DMS114 treated with DMSO at 0.1 percent for 48 hours (cell line): ENCODE results near the gene FAM43A.
A peak's percentile ranks its signal among the peaks of the same experiment; 100 is the strongest.

Experiments
- DNase-seq: peaks from one replicate; lab custom pipeline; 2025; ENCODE audit not compliant: unreplicated experiment; lab: John Stamatoyannopoulos, UW

The FAM43A gene

DNA sequence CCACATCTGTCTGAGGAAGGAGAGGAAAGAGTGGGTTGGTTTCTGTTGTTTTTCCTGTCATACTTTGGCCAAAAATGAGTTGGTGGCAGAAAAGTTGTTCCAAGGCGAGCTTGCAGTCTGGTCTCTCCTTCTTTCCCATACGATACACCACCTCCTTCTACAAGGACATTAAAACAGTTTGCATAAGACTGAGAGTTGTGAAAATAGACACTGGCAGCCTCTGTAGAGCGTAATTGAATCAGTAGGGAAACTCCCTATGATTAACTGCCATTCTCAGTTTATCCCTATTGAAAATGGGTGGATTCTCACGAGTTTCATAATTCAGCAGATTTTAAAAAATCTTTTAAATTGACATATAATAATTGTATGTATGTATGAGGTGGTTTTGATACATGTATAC is 10.0 kb upstream of the FAM43A start:
- no peak for DNase-seq

DNA sequence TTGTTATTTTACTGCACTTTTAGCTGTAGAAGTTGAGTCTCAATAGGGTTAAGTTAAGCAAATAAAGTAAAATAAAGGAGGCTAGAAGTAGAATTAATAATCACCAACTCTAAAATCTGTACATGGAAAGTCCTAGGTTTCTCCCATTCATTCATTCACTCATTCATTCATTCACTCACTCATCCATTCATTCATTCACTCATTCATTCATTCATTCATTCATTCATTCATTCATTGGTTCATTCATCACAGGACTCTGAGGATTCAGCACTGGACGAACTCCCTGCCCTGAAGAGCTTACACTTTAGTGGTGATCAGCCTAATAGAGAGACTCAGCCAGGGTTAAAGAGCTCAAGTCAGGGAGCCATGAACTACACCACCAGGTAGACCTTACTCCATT is 9.2 kb upstream of the FAM43A start:
- DNase-seq = no peak

DNA sequence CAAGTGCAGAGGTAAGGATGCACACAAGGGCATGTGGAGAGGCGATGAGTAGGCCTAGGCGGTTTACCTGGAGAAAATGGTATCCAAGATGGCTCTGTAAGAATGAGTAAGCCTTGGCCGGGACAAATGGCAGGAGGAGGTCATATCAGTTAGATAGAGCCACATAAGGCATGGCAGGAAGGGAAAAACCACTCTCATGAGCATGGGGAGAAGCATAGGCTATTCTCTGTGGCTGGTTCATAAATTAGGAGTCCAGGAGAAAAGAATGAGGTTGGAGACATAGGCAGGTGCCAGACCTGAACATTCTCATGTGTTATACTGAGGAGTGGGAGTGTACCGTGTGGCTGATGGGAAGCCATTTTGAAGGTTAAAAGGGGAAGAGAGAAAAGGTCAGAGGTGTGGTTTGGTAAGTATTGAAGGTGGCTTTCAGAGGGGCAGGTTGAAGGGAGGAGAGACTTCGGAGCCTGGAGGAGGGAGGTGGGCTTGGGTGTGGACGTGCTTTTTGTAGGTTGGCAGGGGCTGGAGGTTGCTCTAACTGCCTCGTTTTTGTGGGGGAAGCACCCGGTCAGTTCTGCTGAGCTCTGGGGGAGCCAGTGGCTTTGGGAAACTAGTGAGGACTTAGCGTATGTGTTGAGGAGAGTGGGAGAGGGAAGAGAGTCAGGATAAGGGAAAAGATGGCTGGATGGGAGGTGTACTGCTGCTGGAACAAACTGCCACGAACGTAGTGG is 4.6 kb upstream of the FAM43A start:
- DNase-seq = no peak

DNA sequence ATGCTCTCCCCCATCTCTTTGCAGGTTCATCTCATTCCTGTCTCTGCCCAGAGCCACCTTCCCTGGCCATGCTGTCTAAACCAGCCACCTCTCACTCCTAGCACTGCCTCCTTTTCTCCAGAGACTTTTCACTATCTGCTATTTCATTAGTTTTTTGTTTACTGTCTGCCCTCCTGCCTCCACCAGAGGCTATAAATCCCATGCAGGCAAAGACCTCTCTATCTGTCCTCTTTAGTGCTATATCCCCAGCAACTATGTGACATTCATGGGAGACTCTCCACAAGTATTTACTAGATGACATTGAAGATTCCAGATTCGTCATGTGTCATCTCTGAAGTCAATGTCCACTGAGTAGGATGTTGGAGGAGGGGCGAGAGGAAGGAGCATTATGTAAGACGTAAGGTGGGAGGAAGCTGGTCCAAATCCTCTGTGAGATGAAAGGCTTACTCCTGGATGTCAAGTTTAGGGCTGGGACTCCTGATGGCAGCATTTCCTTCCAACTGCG is 3.4 kb upstream of the FAM43A start:
- DNase-seq = no peak

DNA sequence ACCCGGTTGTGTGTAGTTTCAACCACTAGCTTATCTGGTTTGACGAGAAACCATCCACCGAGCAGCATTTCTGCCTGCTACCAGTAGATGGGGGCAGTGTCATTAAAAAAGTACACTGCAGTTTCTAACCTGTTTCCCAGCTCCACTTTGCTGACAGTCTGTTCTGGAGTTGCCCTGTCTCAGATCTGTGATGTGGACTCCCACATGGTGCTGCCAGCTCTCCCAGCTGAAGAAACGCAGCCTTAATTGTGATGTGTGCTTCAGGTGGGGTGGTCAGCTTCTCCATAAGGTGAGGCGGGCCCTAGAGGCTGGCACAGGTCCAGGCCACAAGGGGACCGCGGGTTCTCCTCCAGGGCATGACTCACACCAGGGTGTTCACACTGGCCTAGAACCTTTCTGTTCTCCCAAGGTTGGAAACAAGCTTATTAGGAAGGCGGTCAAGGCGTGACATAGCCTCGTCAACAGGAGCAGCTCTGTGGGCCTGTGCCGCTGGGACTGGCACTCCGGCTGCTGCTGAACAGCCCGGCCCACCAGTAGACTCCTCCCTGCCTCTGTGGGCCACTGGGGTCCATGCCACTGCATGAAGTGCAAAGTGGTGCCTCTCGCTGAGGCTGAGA is 2.9 kb upstream of the FAM43A start:
- peak; percentile 71 for DNase-seq

DNA sequence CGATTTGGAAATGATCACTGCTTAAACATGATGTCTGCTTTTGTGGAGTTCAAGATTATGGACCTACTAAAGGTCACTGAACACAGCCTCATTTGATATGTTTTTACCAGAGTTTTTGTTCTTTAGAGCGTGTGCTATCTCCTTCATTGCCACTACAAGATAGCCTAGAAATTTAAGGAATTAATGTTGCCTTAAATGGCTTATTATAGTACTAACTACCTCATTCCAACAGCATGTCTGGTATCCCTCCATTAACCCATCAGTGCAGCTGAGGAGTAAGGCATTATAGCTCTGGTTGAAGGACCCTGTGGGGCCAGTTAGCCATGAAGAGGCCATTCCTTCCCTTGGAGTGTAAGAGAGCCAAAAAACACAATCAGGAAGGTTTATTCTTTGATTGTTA is 2.3 kb upstream of the FAM43A start:
- no peak for DNase-seq

DNA sequence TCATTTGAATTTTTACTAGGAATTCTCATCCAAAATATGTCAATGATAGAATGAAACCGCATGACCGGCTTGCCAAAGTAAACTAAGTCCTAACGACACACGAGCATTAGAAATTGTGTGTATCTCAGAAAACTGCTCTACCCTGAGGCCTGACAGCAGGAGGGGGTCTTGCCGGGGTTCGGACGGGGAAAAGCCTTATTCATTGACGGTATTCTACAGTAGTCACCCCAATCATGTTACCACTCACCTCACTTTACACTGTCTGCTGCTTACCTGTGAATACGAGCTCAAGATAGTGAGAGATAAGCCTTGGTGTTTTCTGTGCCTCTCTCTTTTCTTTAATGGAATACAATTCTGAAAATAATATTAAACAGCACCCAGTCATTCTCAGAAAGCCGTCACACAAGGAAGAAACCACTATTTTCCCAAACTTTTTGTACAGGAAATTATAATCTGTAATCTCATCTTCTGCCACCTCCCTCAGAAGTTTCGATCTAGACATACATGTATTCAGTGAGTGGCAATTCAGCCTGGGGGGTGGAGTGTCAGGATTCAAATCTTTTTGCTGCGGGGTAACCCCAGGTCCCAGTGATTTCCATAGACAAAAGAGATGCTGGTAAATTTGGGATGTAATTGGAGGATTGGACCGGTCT is 492 bp upstream of the FAM43A start:
- DNase-seq = no peak

DNA sequence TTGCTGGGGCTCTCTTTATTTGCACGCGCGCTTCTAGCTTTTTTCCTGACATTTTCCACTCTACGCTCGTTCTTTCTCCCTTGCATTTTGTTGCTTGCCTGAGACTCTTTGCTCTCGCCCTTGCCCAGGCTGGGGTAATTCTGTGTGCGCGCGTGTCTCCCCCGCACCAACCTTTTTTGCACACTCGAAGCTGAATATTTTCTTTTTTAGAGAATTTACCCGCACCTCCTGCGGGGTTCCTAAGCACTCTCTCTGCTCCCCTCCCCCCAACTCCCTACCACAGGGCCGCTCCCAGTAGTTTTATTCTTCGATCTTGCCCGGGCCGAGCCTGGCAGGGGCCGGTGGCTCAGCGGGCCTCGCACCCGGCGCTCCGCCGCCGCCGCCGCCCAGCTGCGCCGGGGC is 732 bp downstream of the FAM43A start:
- peak; percentile 9 for DNase-seq

DNA sequence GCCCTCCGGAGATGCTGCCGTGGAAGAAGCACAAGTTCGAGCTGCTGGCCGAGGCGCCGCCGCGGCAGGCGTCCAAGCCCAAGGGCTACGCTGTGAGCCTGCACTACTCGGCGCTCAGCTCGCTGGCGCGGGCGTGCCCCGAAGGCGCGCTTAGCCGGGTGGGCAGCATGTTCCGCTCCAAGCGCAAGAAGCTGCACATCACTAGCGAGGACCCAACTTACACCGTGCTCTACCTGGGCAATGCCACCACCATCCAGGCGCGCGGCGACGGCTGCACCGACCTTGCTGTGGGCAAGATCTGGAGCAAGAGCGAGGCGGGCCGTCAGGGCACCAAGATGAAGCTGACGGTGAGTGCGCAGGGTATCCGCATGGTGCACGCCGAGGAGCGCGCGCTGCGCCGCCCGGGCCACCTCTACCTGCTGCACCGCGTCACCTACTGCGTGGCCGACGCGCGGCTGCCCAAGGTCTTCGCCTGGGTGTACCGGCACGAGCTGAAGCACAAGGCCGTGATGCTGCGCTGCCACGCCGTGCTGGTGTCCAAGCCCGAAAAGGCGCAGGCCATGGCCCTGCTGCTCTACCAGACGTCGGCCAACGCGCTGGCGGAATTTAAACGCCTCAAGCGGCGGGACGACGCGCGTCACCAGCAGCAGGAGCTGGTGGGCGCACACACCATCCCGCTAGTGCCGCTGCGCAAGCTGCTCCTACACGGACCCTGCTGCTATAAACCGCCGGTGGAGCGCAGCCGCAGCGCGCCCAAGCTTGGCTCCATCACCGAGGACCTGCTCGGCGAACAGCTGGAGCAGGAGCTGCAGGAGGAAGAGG is 1.3 kb downstream of the FAM43A start:
- DNase-seq = peak; percentile 32

DNA sequence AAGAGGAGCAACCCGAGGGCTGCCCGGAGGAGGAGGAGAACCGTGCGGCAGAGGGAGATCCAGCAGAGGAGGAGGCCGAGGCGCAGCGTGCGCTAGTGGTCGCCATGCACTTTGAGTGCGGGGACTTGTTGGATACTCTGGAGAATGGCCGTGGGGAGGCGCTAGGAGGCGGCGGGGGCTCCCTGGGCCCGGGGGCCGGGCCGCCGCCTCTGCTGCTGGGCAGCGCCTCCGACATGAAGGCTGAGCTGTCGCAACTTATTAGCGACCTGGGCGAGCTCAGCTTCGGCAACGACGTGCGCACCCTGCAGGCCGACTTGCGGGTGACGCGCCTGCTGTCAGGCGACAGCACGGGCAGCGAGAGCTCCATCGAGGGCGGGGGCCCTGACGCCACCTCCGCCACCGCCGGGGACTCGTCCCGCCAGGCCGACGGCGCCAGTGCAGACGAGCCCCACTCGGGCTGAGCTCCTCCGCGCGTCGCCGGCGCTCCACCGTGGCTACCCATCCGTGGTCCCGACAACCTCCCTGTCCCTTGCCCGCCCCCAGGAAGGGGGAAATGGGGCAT is 2.0 kb downstream of the FAM43A start:
- peak; percentile 57 for DNase-seq

DNA sequence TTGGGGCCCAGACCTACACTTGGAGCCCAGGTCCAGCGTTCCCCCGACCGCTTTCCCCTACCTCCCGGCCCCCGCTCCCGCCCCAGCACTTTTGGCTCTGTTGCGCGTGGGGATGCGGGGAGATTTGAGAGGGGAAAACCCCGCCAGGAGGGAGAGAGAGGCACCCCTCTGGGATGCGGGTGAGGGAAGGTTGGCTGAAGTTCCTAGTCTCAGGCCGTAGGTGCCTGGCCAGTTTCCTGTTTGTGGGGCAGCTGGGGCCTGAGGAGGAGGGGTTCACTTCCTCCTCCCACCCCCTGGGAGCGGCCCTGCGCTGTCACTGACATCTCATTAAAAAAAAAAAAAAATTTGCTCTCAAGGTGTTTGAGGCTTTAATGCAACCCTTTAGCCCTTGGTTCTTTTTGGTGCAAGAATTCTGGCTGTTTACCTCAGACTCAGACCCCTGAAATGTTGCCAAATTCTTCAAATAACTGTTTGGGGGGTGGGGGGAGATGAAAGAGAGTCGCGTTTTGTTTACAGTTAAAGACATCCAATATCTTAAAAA is 2.6 kb downstream of the FAM43A start:
- DNase-seq = peak; percentile 3

DNA sequence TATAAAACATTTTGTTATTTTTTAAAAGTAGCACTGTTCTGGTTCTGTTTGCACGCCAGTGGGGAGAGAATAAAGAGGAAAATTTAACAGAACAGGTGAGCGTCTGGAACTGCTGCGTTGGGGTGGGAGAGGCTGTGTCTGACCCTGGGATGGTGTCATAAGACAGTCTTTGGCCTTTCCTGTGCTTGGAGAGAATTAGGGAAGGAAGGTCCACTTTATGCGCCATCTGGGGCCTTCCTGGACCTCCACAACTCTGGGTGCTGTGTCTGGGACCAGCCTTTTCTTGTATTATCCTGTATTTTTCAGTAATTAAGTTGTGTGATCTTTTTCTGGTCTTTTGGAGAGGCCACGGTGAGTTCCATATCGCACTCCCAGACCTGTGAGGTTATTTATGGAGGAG is 3.3 kb downstream of the FAM43A start:
- no peak for DNase-seq

DNA sequence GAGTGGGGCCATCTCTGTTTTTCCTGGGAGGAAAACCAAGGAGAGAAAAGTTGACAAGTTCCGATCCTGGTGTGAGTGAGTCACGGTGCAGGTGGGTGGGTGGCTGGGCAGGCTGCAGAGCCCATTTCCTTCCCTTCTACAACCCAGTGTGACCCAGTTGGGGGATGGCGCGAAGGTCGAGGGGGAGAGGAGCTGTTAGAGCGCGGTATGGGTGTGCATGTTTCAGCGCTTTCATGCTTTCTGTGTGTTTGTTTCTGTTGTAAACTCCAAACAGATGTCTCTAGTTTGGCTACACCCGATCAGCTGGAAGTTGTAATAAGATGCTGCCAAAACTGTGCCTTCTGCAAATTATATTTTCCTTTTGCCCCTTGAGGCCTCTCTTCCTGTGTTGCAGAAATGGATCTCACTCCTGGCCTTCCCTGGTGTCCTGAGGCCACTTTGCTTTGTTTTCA is 3.8 kb downstream of the FAM43A start:
- DNase-seq = no peak

DNA sequence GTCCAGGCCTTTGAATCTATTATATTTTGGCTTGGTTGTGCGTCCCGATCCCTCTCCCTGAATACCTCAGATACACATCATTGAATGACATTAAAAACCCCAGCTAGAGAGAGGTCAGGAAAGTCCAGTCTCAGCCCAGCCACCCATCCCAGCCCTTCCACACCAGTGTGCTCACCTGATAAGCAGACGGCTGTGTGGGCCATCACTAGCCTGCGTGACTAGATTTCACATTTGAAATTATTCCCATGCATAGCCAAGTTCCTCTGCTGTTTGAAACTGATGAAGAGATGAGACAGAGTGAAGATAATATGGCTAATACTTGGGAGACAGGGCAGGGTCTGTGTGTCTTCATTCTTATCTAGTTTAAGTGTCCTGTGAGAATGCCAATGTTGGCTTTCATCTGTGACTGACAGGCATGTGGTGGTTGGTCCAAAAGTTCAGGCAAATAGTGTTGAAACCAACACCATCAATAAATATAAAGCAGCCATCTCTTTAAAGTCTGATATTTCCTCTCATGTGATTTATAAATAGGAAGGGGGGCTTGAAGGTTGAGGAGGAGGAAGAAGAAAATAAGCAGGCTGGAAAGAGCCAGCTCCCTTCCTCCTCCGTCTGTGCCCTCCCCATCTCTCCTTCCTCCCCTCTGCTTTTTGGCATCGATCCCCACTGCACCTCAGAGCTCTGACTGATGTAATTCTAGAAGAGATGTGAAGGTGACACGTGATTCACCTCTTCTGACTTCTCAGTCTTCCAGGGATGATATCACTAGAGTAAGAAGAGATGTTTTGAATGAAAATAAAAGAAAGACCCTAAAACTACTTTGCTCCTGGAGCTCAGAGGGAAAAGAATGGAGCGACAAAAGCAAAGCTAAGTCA is 5.1 kb downstream of the FAM43A start:
- no peak for DNase-seq

DNA sequence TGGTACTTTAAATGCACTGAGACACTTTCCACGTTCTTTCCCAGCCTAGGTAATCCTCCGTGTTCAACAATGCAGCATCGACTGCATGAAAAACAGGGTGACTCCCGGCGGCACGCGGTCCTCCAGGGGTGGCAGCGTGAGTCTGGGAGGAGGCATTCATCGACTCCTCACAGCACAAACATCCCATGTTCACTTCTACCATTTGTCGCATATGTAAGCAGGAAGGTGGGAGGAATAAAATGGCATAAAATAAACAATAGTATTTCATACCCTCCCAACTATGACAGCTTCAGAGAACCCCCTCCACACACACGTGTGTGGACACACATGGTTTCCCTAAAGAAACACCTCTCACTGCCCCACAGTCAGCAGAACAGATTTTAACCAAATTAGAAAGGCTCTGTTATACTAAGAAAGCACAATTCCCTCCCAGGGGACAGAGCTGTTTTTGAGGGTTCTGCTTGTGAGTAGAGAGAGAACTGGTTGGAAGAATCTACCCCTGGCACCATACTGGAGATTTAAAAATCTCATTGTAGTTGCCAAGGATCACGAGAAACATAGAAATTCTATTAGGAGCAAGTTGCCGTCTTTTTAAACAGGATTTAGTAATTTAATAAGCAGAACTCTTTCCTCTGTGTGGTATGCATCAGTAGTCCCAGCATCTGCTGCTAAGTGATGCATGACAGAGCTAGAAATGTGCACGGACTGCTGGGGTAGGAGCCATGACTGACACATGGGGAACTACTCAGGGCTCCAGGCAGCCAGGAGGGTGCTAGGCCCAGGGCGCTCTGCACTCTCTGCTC is 6.0 kb downstream of the FAM43A start:
- no peak for DNase-seq

DNA sequence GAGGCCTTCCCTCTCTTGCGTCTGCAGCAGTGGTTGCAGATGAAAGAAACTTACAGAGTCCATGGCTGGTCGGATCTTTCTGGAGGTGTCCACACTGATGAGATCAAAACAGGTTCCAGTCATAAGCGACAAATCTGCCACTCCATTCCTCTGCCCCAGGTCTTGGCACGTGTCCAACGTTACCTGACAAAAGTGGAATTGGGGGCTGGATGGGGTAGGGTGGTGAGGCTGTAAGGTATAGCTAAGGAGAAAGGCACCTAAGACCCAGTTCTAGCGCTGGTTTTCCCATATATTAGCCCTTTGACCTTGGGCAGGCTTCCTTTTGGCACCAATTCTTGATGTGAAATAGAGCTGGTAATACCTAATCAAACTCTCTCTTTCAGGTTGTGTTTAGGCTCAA is 11.0 kb downstream of the FAM43A start:
- DNase-seq = no peak

DNA sequence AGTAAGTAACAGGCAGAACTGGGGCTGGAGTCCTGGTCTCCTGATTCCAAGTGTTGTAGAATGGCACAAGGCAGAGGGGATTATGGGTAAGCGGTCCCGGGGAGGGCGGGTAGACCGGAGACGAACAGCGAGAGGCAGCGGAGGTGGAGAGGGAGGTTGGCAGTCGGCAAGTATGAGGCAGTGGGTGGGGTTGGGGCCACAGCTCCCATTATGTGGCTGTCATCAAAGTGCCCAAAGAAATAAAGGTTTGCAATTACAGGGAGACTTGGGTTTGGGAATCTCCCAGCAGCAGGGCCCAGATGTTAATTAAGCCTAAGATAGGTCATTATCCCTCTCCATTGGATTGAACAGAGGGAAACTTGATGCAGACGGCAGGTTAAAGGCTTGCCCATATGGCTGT is 16.9 kb downstream of the FAM43A start:
- no peak for DNase-seq

DNA sequence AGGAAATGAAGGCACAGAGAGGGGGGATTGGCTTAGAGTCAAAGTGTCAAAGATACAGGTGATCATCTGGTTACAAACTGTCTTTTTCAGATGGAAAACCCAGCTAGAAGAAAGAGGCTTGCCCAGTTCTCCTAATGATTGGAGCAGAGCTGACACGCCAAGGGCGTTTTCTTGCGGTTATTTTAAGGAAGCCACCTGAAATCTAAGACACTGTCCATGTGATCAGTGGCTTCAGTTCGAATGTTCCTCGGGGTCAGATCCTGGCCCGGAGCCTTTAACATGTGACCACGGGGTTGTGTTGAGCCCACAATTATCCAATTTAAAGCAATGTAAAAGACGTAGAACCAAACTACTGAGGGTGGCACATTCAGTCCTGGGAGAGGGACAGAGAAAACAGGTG is 19.5 kb downstream of the FAM43A start:
- DNase-seq = no peak

DNA sequence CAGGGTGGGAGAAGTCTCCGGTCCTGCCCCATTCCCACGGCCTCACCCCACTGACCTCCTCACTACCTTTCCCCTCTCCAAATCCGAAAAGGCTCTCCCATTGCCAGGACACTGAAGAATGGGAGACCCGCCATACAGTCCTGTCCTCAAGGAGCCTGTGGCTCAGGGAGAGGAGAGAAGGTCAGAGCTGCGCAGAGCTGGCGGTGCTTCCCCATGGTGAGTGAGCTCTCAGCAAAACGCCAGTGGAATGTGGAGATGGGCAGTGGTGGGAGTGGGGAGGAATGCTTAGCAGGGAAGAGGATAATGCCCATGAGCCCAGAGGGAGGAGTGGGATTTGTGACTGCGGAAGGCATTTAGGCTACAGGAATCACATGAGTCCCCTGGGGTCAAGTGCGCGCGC is 20.1 kb downstream of the FAM43A start:
- DNase-seq = no peak
